ENCODE results near the gene HDHD5.

HDHD5 gene

GRCh38 chr22:17101475-17102296 is 57.4 kb downstream of the HDHD5 start:
- H3K36me3 ChIP-seq: peaks cover 21% of the 10 kb centered on the region

GRCh38 chr22:17100621-17101020 is 58.5 kb downstream of the HDHD5 start:
- H3K36me3 ChIP-seq: peaks cover 21% of the 10 kb centered on the region
- H3K9me3 ChIP-seq (ENCODE audit: severe bottlenecking): no peaks in the 10 kb centered on the region
- no peak overlapping the region for H3K4me3 ChIP-seq (ENCODE audit: low read depth, low read length)
- H3K27ac ChIP-seq: no peak overlapping the region
- no peaks in the 10 kb centered on the region for H3K27me3 ChIP-seq (ENCODE audit: insufficient read depth, low read depth, severe bottlenecking)
- TF ChIP-seq CTCF (IDR thresholded peaks at IDR 0.05; ENCODE audit: low read depth, low read length): no peak
- DNase-seq: no peak

More at GRCh38 chr22:17101475-17102296, 57.4 kb downstream of the HDHD5 start:
- DNase-seq: no peak
- Histone ChIP-seq H3K4me3 (ENCODE audit: low read depth, low read length) (no peak overlapping the region), H3K27me3 (ENCODE audit: insufficient read depth, low read depth, severe bottlenecking) (no peaks in the 10 kb centered on the region), H3K9me3 (ENCODE audit: severe bottlenecking) (no peaks in the 10 kb centered on the region), H3K27ac (no peak overlapping the region)
- no peak for TF ChIP-seq CTCF (IDR thresholded peaks at IDR 0.05; ENCODE audit: low read depth, low read length)

- Histone ChIP-seq H3K36me3 (peaks cover 21% of the 10 kb centered on the region), H3K9me3 (ENCODE audit: severe bottlenecking) (no peaks in the 10 kb centered on the region)
- no peak for DNase-seq
These were observed 60.7 kb downstream of the HDHD5 start for GRCh38 chr22:17098379-17098819.

GRCh38 chr22:17097701-17098100 is 61.4 kb downstream of the HDHD5 start:
- H3K4me3 ChIP-seq (ENCODE audit: low read depth, low read length): no peak overlapping the region
- no peaks in the 10 kb centered on the region for H3K27me3 ChIP-seq (ENCODE audit: insufficient read depth, low read depth, severe bottlenecking)
- H3K9me3 ChIP-seq (ENCODE audit: severe bottlenecking): no peaks in the 10 kb centered on the region
- no peak for DNase-seq
- no peak overlapping the region for H3K27ac ChIP-seq
- H3K36me3 ChIP-seq: peaks cover 14% of the 10 kb centered on the region
- TF ChIP-seq CTCF (IDR thresholded peaks at IDR 0.05; ENCODE audit: low read depth, low read length): no peak

More at GRCh38 chr22:17098379-17098819, 60.7 kb downstream of the HDHD5 start:
- H3K27me3 ChIP-seq (ENCODE audit: insufficient read depth, low read depth, severe bottlenecking): no peaks in the 10 kb centered on the region
- no peak for TF ChIP-seq CTCF (IDR thresholded peaks at IDR 0.05; ENCODE audit: low read depth, low read length)
- H3K4me3 ChIP-seq (ENCODE audit: low read depth, low read length): no peak overlapping the region
- H3K27ac ChIP-seq: no peak overlapping the region

- Histone ChIP-seq H3K4me3 (ENCODE audit: low read depth, low read length) (no peak overlapping the region), H3K36me3 (peaks cover 13% of the 10 kb centered on the region), H3K27ac (no peak overlapping the region), H3K9me3 (ENCODE audit: severe bottlenecking) (no peaks in the 10 kb centered on the region), H3K27me3 (ENCODE audit: insufficient read depth, low read depth, severe bottlenecking) (no peaks in the 10 kb centered on the region)
- DNase-seq: no peak
- no peak for TF ChIP-seq CTCF (IDR thresholded peaks at IDR 0.05; ENCODE audit: low read depth, low read length)
These were observed 62.0 kb downstream of the HDHD5 start for GRCh38 chr22:17097062-17097461.

Data from WERI-Rb-1 (cell line).